Measurements from ENCODE around the gene SRCIN1.

DNA sequence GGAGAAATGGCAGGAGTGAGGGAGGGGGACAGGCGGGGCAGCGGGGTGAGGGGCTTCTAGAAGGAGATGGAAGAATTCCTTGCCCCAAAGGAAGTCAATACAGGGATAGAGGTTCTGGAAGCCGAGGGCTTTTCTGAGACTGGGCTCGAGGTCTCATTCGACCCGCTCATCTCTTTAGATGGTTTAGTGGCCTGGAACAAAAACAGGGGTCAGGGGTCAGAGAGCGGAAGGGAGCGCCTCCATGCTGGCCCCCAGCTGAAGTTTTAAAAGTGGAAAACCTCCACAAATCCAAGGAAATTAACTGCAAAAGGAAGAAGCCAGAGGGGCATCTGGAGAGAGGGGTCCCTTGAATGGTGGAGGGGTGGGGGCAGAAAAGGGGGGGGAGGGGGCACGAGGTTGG is 72.5 kb downstream of the SRCIN1 start:
- TF ChIP-seq, protein P1, sequence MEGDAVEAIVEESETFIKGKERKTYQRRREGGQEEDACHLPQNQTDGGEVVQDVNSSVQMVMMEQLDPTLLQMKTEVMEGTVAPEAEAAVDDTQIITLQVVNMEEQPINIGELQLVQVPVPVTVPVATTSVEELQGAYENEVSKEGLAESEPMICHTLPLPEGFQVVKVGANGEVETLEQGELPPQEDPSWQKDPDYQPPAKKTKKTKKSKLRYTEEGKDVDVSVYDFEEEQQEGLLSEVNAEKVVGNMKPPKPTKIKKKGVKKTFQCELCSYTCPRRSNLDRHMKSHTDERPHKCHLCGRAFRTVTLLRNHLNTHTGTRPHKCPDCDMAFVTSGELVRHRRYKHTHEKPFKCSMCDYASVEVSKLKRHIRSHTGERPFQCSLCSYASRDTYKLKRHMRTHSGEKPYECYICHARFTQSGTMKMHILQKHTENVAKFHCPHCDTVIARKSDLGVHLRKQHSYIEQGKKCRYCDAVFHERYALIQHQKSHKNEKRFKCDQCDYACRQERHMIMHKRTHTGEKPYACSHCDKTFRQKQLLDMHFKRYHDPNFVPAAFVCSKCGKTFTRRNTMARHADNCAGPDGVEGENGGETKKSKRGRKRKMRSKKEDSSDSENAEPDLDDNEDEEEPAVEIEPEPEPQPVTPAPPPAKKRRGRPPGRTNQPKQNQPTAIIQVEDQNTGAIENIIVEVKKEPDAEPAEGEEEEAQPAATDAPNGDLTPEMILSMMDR (IDR thresholded peaks at IDR 0.05) = no peak
- TF ChIP-seq POLR2A (IDR thresholded peaks at IDR 0.05) (no peak), POLR2AphosphoS5 (IDR thresholded peaks at IDR 0.05) (no peak)

Data from breast epithelium (tissue), 3 donors.